ENCODE results near the gene FAM50A.

DNA sequence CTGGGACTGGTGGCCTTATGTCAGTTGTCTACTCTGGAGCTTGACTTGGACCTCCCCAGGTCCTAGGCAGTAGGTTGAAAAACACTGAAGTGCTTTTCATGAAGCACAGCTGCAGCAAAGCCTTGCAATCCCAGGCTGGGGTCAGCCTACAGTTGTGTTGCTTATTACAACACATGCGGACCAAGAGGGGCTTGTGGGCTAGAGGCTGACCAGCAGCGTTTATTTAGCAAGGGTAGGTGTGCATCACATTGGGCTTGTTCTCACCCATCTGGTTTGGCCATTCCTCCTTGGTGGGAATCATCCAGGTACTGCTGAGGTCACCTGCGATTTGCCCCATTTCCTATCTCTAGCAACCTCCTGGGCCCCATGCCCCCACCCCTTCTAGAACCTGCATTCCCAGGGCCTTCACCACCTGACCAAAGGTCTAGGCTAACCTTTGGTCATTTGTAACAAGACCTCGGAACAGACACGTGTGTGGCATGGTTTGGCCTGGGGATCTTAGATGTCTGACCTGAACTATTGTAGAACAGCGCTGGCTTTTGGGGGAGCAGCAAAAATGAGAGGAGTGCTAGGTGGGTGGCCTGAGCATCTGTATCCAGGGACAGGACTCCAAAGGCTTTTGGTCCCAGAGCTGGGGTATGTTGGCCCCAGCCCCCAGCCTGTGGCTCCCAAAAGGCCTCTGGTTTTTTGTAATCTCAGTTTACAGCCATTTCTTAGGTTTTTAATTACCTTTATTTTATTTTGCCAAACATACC is 42.7 kb upstream of the FAM50A start:
- TF ChIP-seq CTCF (IDR thresholded peaks at IDR 0.05; ENCODE audit: insufficient read depth, low read length): no peak
- TF ChIP-seq, protein P1, sequence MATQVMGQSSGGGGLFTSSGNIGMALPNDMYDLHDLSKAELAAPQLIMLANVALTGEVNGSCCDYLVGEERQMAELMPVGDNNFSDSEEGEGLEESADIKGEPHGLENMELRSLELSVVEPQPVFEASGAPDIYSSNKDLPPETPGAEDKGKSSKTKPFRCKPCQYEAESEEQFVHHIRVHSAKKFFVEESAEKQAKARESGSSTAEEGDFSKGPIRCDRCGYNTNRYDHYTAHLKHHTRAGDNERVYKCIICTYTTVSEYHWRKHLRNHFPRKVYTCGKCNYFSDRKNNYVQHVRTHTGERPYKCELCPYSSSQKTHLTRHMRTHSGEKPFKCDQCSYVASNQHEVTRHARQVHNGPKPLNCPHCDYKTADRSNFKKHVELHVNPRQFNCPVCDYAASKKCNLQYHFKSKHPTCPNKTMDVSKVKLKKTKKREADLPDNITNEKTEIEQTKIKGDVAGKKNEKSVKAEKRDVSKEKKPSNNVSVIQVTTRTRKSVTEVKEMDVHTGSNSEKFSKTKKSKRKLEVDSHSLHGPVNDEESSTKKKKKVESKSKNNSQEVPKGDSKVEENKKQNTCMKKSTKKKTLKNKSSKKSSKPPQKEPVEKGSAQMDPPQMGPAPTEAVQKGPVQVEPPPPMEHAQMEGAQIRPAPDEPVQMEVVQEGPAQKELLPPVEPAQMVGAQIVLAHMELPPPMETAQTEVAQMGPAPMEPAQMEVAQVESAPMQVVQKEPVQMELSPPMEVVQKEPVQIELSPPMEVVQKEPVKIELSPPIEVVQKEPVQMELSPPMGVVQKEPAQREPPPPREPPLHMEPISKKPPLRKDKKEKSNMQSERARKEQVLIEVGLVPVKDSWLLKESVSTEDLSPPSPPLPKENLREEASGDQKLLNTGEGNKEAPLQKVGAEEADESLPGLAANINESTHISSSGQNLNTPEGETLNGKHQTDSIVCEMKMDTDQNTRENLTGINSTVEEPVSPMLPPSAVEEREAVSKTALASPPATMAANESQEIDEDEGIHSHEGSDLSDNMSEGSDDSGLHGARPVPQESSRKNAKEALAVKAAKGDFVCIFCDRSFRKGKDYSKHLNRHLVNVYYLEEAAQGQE (IDR thresholded peaks at IDR 0.05; ENCODE audit: insufficient replicate concordance, low read depth): no peak
- peak; percentile 98 for TF ChIP-seq POLR2AphosphoS5 (IDR thresholded peaks at IDR 0.05; ENCODE audit: low read depth)
- no peak for TF ChIP-seq GABPA (IDR thresholded peaks at IDR 0.05; ENCODE audit: low read depth)
- TF ChIP-seq SPI1 (IDR thresholded peaks at IDR 0.05; ENCODE audit: borderline replicate concordance, low read depth): no peak

All from HL-60 (cell line).